RWPE2 (cell line): Measurements from ENCODE around the gene THSD7A.
A peak's percentile ranks its signal among the peaks of the same experiment; 100 is the strongest.

Experiments
- ATAC-seq: fragments of 200-7000 bp; cut with Tn5 transposase; 3 replicates; pipeline ENCODE4 v1.9.1; 2021; ENCODE audit warnings: low read depth
- DNase-seq: peaks from one replicate; pipeline ENCODE4 v3.0.0-alpha.2; 2020; ENCODE audit warnings: low spot score
- H3K27ac ChIP-seq: fragments of 450-650 bp; 2 replicates; pipeline ENCODE4 v1.5.1; 2017; ENCODE audit warnings: mild to moderate bottlenecking; ENCODE audit not compliant: poor library complexity, severe bottlenecking
- H3K27me3 ChIP-seq: fragments of 250-450 bp; sonication (Bioruptor Pico); 2 replicates; pipeline ENCODE4 v1.5.1; 2021; ENCODE audit warnings: mild to moderate bottlenecking, moderate library complexity; ENCODE audit not compliant: insufficient read depth, poor library complexity, severe bottlenecking
- H3K36me3 ChIP-seq: fragments of 250-450 bp; sonication (Bioruptor Pico); 2 replicates; pipeline ENCODE4 v1.5.1; 2020; ENCODE audit warnings: low read depth, mild to moderate bottlenecking, moderate library complexity
- H3K4me1 ChIP-seq: fragments of 250-450 bp; sonication (Bioruptor Pico); 2 replicates; pipeline ENCODE4 v1.5.1; 2021; ENCODE audit warnings: mild to moderate bottlenecking, moderate library complexity; ENCODE audit not compliant: insufficient read depth, poor library complexity, severe bottlenecking
- H3K4me3 ChIP-seq: fragments of 250-450 bp; sonication (Bioruptor Pico); 2 replicates; pipeline ENCODE4 v1.5.1; 2021; ENCODE audit warnings: mild to moderate bottlenecking, moderate library complexity; ENCODE audit not compliant: severe bottlenecking
- H3K9me3 ChIP-seq: fragments of 250-450 bp; sonication (Bioruptor Pico); 2 replicates; pipeline ENCODE4 v1.5.1; 2021; ENCODE audit warnings: mild to moderate bottlenecking, moderate library complexity; ENCODE audit not compliant: severe bottlenecking
- TF ChIP-seq, protein P1 (sequence below): fragments of 450-650 bp; IDR thresholded peaks from one replicate; pipeline ENCODE4 v1.5.1; 2017; ENCODE audit warnings: mild to moderate bottlenecking, moderate library complexity; ENCODE audit not compliant: poor library complexity, severe bottlenecking

THSD7A gene

DNA sequence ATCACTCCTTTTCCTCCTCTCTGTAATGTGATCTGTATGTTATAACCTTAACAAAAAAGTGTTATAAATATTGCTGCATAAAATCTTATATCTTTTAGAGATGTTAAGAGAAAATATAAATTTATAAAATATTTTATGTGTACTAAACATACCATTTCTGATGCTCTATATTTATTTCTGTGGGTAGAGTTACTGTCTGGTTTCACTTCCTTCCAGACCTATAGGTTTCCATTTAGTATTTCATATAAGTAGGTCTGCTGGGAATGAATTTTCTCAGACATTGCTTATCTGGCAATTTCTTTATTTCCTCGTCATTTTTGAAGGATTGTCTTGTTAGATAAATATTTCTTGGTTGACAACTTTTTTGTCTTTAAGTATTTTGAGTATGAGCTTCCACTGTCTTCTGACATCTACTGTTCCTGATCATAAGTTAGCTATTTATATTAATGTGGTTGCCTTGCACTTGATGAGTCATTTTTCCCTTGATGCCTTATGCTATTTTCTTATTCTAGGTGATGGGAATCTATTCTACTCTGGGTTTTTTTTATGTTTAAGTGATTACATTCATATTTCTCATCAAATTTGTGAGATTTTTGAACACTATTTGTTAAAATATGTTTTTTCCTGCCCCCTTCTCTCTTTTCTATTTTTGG is 11.2 kb upstream of the THSD7A start:
- no peaks in the 10 kb centered on the region for H3K9me3 ChIP-seq
- TF ChIP-seq, protein P1, sequence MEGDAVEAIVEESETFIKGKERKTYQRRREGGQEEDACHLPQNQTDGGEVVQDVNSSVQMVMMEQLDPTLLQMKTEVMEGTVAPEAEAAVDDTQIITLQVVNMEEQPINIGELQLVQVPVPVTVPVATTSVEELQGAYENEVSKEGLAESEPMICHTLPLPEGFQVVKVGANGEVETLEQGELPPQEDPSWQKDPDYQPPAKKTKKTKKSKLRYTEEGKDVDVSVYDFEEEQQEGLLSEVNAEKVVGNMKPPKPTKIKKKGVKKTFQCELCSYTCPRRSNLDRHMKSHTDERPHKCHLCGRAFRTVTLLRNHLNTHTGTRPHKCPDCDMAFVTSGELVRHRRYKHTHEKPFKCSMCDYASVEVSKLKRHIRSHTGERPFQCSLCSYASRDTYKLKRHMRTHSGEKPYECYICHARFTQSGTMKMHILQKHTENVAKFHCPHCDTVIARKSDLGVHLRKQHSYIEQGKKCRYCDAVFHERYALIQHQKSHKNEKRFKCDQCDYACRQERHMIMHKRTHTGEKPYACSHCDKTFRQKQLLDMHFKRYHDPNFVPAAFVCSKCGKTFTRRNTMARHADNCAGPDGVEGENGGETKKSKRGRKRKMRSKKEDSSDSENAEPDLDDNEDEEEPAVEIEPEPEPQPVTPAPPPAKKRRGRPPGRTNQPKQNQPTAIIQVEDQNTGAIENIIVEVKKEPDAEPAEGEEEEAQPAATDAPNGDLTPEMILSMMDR: no peak
- no peaks in the 10 kb centered on the region for H3K4me1 ChIP-seq
- DNase-seq (no peak), ATAC-seq (no peak)
- H3K27me3 ChIP-seq: peaks cover 13% of the 10 kb centered on the region
- H3K27ac ChIP-seq: no peak overlapping the region
- H3K36me3 ChIP-seq: no peaks in the 10 kb centered on the region
- H3K4me3 ChIP-seq: no peak overlapping the region

DNA sequence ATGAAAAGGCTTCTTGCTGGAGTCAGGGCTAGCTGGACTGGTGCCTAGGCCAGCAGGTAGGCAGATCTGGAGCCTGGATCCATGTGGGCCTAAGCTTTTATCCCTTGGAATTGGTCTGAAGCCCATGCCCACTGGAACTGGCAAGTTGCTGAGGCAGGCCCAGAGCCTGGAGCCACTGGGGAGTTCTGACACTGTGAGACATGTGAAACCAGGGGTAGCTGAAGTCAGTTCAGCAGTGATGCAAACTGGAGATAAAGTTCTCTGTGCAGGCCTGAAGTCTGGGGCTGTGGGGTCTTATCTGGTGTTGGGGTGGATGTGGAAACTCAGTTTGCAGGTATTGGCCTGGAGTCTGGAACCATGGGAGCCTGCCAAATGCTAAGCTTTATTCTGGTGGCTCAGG is 9.7 kb upstream of the THSD7A start:
- H3K4me3 ChIP-seq: no peak overlapping the region
- H3K9me3 ChIP-seq: no peaks in the 10 kb centered on the region
- H3K4me1 ChIP-seq: no peaks in the 10 kb centered on the region
- TF ChIP-seq, protein P1: no peak
- no peak for DNase-seq
- H3K27ac ChIP-seq: no peak overlapping the region
- peaks cover 5% of the 10 kb centered on the region for H3K27me3 ChIP-seq
- no peaks in the 10 kb centered on the region for H3K36me3 ChIP-seq
- ATAC-seq: no peak

DNA sequence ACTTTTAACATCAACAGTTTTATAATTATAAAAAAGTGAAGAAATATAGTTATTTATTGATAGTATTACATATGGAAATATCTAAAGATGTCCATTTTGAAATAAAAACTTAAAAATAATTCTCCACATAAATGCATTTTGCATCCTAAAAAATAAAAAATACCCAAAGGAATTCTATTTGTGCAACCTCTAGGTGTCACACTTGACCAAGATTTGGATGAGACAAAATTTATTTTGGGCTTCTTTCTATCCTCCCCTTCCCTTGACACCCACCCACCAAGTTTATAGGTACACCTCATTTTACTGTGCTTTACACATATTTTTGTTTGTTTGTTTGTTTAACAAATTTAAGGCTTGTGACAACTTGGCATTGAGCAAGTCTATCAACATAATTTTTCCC is 3.3 kb upstream of the THSD7A start:
- no peak overlapping the region for H3K27ac ChIP-seq
- DNase-seq: no peak
- no peak for ATAC-seq
- H3K4me1 ChIP-seq: peaks cover 5% of the 10 kb centered on the region
- H3K9me3 ChIP-seq: no peaks in the 10 kb centered on the region
- H3K36me3 ChIP-seq: no peaks in the 10 kb centered on the region
- peaks cover 35% of the 10 kb centered on the region for H3K27me3 ChIP-seq
- no peak overlapping the region for H3K4me3 ChIP-seq
- TF ChIP-seq, protein P1: peak; percentile 41

DNA sequence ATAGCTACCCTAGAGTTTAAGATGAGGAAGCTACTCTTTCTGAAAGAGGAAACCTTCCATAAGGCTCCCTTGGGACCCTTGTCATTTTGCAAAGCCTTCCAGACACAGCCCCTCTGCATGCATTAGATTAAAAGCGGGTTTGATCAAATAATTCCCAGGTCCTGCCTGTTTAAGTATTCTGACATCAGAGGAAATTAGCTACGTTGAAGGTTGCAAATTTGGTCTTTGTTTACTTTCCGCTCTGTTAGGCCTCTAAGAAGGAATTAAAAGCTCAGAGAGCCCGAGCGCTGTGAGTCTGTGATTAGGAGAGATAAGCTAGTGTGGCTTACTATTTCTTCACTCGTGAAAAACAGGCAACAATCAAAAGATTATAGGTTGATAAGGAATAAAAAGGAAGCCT is 1.4 kb upstream of the THSD7A start:
- H3K9me3 ChIP-seq: no peaks in the 10 kb centered on the region
- no peak overlapping the region for H3K27ac ChIP-seq
- TF ChIP-seq, protein P1: no peak
- DNase-seq (no peak), ATAC-seq (no peak)
- H3K4me3 ChIP-seq: no peak overlapping the region
- peaks cover 5% of the 10 kb centered on the region for H3K4me1 ChIP-seq
- H3K36me3 ChIP-seq: no peaks in the 10 kb centered on the region
- H3K27me3 ChIP-seq: peaks cover 50% of the 10 kb centered on the region

DNA sequence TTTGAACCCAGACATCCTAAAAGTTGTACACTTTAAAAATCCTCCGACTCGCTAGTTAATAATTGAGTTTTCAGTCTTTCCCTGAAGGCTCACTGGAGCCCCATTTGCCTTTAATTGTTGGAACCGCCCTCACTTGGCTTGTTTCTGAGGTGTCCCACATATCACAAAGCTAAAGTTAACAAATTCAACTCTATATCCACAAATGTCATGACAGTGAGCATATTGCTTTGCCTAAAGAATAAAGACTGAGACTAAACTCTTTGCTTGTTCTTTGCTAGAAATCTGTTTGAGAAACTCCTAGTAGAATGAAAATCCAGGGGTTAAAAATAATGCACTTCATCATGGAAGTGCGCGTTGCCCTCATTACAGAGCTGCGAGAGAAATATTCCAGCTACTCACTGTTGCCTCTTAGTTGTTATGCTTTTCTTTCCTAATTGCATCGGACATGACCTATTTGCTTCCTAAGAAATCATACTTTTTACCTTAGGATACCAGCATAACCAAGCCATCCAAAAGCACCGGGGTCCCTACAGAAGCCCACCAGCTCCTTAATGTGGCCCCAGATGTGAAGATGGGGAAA is 752 bp downstream of the THSD7A start:
- Histone ChIP-seq H3K36me3 (no peaks in the 10 kb centered on the region), H3K9me3 (no peaks in the 10 kb centered on the region), H3K4me1 (peaks cover 5% of the 10 kb centered on the region), H3K27ac (no peak overlapping the region), H3K4me3 (peak overlapping the region; percentile 12), H3K27me3 (peaks cover 50% of the 10 kb centered on the region)
- DNase-seq (no peak), ATAC-seq (peak; percentile 26; the same call in 1 of the 3 replicates)
- TF ChIP-seq, protein P1: no peak
